Fibroblast of villous mesenchyme (primary cell): ENCODE measurements around the gene EVX1. TPM values are rescaled to one million over a fixed set of nuclear protein-coding genes. Genes with fewer than 3 reads are reported as not detected.

Experiments used
- DNase-seq: peaks from one replicate; pipeline ENCODE4 v3.0.0-alpha.2; 2010; ENCODE audit warnings: low read depth
- H3K4me3 ChIP-seq: 2 replicates; pipeline ENCODE4 v1.5.1; 2011; ENCODE audit warnings: low read depth, mild to moderate bottlenecking, low read length
- total RNA-seq: library from RNA; depleted of rRNA; stranded (reverse); fragments of >200 nt; gene quantifications from 2 replicates; pipeline ENCODE4 v1.2.3, GENCODE V29; 2012
- TF ChIP-seq, protein P1 (sequence below): IDR thresholded peaks from 2 replicates; pipeline ENCODE4 v1.5.1; 2012; ENCODE audit warnings: low read depth, mild to moderate bottlenecking, low read length; ENCODE audit not compliant: insufficient read depth

EVX1 gene
- total RNA-seq, 1 donor = not detected

DNA sequence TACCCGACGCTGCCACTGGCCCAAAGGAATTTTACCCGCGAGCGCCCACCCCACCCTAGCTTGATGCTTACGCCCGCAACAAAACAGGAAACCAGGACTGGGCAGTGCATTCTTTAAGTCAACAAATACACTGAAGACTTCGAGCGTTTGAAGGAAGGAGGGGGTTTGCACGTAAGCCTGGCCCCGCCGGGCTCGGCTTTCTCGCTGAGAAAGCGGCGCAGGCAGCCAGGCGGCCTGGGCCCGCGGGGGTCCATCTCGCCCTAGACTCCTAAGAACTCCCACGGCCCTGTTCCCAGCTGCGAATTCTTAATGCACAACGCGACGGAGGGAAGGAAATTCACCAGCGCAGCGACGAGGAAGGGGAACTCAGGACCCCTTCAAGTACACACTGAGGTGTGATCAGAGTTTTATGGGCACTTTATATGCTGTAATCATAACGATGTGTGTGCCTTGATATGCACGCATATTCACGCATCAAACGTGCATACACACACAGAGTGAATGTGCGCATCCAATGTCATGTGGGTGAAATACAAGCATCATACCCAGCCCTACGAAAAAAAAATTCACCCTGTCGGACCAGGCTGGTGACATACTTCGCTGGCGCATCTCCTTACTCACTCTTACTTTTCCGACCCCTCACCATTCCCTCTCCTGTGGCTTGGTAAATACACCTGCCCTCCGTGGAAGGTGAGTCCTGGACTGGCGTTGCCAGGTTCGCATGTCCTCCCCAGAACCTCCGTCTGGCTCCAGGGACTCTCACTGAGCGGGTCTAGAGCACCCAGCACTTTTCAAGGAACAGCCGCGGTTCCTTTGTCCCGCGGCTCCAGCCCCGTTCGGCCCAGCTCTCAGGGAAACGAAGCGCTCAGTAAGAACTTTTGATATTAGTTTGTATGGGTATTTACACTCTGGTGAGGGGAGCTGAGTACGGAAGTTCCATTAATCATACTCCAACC lies 37.0 kb upstream of the EVX1 start:
- TF ChIP-seq, protein P1, sequence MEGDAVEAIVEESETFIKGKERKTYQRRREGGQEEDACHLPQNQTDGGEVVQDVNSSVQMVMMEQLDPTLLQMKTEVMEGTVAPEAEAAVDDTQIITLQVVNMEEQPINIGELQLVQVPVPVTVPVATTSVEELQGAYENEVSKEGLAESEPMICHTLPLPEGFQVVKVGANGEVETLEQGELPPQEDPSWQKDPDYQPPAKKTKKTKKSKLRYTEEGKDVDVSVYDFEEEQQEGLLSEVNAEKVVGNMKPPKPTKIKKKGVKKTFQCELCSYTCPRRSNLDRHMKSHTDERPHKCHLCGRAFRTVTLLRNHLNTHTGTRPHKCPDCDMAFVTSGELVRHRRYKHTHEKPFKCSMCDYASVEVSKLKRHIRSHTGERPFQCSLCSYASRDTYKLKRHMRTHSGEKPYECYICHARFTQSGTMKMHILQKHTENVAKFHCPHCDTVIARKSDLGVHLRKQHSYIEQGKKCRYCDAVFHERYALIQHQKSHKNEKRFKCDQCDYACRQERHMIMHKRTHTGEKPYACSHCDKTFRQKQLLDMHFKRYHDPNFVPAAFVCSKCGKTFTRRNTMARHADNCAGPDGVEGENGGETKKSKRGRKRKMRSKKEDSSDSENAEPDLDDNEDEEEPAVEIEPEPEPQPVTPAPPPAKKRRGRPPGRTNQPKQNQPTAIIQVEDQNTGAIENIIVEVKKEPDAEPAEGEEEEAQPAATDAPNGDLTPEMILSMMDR = peak; percentile 5
- H3K4me3 ChIP-seq = peak overlapping the region; percentile 86
- DNase-seq = peak; percentile 61

DNA sequence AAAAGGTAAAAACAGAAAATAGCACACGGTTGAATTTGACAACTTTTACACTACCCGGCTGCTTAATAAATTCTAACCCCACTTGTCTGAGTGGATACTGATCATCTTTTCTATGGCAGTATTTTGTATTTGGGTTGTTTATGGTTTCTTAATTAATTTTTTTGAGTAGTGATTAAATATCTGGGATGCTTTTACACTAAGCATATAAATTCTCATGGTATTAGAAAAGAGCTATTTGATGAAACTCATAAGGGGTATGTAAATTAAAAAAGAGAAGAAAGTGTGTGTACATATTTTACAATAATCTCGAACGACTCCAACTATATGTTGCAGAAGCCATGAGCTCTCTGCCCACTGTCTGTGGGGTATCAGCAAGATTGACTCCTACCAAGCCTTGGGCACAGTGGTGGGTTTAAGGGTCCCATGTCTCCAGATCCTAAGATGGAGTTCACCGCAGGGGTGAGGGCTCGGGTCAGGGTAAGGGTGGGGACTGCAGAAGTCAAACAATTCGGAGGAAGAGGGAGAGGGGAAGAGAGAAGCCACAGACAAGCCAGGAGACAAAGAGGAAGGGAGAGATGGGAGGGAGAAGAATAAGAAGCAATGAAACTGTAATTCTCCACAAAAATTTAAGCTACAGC lies 35.1 kb upstream of the EVX1 start:
- TF ChIP-seq, protein P1 = no peak
- no peak overlapping the region for H3K4me3 ChIP-seq
- no peak for DNase-seq

DNA sequence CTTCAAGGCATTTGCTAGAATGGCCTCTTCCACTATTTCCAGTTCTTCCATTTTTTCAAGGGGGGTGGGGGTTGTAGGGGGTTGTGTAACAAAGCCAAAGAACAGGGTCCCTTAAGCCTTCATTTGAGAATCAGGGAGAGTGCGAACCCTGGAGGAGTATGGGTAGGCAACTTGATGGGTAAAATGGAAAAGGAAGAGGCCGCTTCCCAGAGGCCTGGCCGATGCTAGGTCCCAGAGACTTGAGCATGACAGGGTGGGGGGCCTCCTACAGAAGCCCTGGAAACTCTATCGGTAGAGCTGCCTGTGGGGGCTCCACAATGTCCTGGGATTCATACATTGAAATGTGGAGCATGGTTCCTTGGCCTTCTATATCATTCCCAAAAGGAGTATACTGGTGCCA lies 33.6 kb upstream of the EVX1 start:
- no peak overlapping the region for H3K4me3 ChIP-seq
- TF ChIP-seq, protein P1 = no peak
- no peak for DNase-seq

DNA sequence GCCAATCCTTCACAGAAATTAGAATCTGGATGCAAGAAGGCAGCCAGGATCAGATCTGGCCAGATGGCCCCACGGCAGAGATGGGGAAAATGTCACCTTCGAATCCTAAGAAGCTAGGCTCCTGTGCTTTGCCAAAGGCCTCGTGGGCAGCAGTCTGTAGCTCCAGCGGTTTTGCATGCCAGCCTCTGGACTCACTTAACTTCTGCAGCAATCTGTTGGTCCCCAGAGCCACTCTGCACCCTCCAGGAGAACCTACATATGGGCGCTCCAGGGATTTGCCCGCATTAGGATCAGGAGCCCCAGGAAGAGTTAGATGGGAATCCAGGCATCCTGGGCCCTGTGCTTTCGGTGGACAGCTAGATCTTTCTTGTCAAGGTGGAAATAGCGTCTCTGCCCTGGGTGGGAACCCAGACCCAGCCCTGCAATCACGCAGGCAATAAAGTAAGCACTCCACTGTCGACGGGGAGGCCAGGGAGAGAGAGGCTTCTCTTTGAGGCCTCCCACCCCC lies 32.6 kb upstream of the EVX1 start:
- no peak for DNase-seq
- H3K4me3 ChIP-seq = no peak overlapping the region
- TF ChIP-seq, protein P1 = no peak

DNA sequence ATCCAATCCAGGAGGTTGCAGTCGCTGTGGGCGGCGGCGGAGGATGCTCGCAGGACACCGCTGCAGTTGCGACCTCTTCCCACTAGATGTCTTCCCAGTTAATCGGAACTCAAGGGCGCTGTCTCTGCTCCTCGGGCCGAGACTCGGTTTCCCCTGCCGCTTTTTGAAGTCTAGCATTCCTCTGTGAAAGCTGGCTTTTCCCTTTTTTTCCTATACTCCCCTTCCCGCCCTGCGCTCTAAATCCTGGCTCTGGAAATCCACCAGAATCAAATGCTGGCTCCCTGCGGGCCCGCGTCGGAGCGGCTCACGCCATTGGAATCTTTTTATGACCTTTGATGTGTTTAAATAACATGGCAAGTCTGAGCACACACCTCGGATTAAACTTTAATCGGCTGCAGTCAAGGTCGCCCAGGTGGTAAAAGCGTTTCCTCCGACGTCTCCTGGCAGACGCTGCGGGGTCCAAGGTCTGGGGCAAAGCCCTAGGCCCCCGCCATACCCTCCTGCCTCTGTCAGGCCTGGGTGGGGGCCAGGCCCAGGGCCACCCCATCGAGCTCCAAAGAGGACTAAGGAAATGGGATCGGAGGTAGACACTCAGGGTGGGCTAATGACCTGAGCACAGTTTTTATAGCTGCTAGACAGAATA lies 32.0 kb upstream of the EVX1 start:
- DNase-seq = peak; percentile 52
- TF ChIP-seq, protein P1 = peak; percentile 82
- peak overlapping the region; percentile 45 for H3K4me3 ChIP-seq

DNA sequence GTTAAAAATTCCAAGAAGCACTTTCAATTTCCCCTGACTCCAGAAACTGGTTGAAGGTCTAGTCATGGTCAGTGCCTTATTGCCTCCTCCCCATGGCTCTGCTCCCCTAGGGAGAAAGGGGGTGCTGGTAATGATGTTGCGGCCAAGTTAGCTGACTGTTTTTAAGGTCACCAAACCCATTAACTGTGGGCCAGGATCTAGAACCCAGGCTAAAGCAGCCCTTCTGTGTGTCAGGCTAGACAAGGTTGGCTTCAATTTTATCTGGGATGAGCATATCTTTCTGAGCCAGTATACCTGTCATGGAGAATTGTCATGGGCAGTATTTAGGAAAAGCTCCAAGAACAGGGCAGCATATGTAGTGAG lies 31.5 kb upstream of the EVX1 start:
- TF ChIP-seq, protein P1 = no peak
- no peak overlapping the region for H3K4me3 ChIP-seq
- no peak for DNase-seq
